A673 (cell line): ENCODE data around the gene NIN.

Experiments
- EZH2 ChIP-seq: fragments of 200-600 bp; sonication (generic); IDR thresholded peaks from 2 replicates; pipeline ENCODE4 v1.6.1; 2017; ENCODE audit warnings: borderline replicate concordance, low read depth, mild to moderate bottlenecking, mixed read lengths, antibody characterized with exemption, low read length; ENCODE audit not compliant: poor library complexity, severe bottlenecking
- TF ChIP-seq, protein P1 (sequence below): fragments of 300-800, 200-600 bp; sonication (generic); conservative IDR thresholded peaks from 2 replicates; pipeline ENCODE4 v1.5.1; 2017; ENCODE audit warnings: low read depth, mild to moderate bottlenecking, antibody characterized with exemption, low read length, moderate library complexity, mixed read lengths

DNA sequence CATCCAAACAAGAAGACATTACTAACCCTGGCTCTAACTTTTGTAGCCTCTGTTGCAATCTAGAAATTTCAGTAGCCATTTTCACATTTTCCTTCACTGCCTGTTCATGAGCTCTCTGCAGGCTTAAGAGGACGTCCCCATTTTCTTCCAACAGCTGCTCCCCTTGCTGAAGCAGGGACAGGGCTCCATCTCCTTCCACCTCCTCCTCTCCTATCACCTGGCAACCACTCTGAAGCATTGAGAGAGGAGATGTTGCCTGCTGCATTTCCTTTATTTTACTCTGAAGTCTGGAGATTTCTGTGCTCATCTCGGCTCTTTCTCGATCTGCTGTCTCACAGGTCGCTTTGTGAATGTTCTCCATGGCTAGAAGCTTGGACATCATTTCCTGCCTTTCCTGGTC, 73.3 kb downstream of the NIN start:
- TF ChIP-seq, protein P1, sequence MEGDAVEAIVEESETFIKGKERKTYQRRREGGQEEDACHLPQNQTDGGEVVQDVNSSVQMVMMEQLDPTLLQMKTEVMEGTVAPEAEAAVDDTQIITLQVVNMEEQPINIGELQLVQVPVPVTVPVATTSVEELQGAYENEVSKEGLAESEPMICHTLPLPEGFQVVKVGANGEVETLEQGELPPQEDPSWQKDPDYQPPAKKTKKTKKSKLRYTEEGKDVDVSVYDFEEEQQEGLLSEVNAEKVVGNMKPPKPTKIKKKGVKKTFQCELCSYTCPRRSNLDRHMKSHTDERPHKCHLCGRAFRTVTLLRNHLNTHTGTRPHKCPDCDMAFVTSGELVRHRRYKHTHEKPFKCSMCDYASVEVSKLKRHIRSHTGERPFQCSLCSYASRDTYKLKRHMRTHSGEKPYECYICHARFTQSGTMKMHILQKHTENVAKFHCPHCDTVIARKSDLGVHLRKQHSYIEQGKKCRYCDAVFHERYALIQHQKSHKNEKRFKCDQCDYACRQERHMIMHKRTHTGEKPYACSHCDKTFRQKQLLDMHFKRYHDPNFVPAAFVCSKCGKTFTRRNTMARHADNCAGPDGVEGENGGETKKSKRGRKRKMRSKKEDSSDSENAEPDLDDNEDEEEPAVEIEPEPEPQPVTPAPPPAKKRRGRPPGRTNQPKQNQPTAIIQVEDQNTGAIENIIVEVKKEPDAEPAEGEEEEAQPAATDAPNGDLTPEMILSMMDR: no peak
- no peak for TF ChIP-seq EZH2
